K562 (cell line): ENCODE measurements around the gene PPARD. TPM values are rescaled to one million over a fixed set of nuclear protein-coding genes. Genes with fewer than 3 reads are reported as not detected.

ENCODE experiments used
- DPF2 ChIP-seq: fragments of 450-650 bp; IDR thresholded peaks from 2 replicates; pipeline ENCODE4 v1.6.1; 2016
- MYC ChIP-seq, 2 experiments: fragments of 250-450 bp in 1 of 2; sonication (Bioruptor Pico) in 1 of 2; IDR thresholded peaks; 2 replicates each; pipeline versions ENCODE4 v1.5.1 to v1.6.1; 2012 to 2021; ENCODE audit warnings: low read depth in 2 of 2, borderline replicate concordance in 1 of 2, improper control_type of control experiment in 1 of 2, low read length in 1 of 2, mild to moderate bottlenecking in 1 of 2, moderate library complexity in 1 of 2
- NFIC ChIP-seq: fragments of 450-650 bp; IDR thresholded peaks from 2 replicates; pipeline ENCODE4 v1.6.1; 2017; ENCODE audit warnings: mild to moderate bottlenecking, inconsistent platforms
- PML ChIP-seq: IDR thresholded peaks from 2 replicates; pipeline ENCODE4 v1.6.1; 2012; ENCODE audit warnings: low read length, inconsistent platforms
- SMAD4 ChIP-seq: fragments of 250-450 bp; sonication (Bioruptor Pico); conservative IDR thresholded peaks from 2 replicates; pipeline ENCODE4 v1.8.0; 2021; ENCODE audit warnings: inconsistent platforms, mild to moderate bottlenecking, moderate library complexity
- ZNF384 ChIP-seq: IDR thresholded peaks from 2 replicates; pipeline ENCODE4 v1.6.1; 2012; ENCODE audit warnings: low read depth, low read length, improper control_type of control experiment
- ZNF551 ChIP-seq: fragments of 250-450 bp; sonication (Bioruptor Pico); IDR thresholded peaks from 2 replicates; pipeline ENCODE4 v1.5.0; 2021; ENCODE audit warnings: mild to moderate bottlenecking, moderate library complexity
- polyA plus RNA-seq, 8 experiments: library from polyadenylated mRNA; depleted of rRNA in 4 of 8; stranded (reverse) in 5 of 8; unstranded in 3 of 8; fragments of >200 nt; fragmentation: Nextera tagmentation in 2 of 8; fragmentation: Illumina TruSeq in 1 of 8; extraction: Ambion mirVana in 2 of 8; extraction: Trizol in 1 of 8; gene quantifications; 2 replicates each; pipeline versions ENCODE4 v1.2.1 to v1.2.3, GENCODE V29; 2011 to 2014; ENCODE audit warnings: inconsistent platforms in 1 of 8, missing spikeins in 1 of 8
- total RNA-seq, 7 experiments: library from RNA; depleted of rRNA in 6 of 7; stranded (reverse); fragments of >200 nt in 6 of 7; fragmentation: Illumina TruSeq in 2 of 7; extraction: Trizol in 2 of 7; gene quantifications; 2 replicates each; pipeline versions ENCODE4 v1.2.1 to v1.2.3, GENCODE V29; 2011 to 2021; ENCODE audit warnings: low replicate concordance in 1 of 7
- TF ChIP-seq, protein P1 (sequence below): fragments of 450-650 bp; IDR thresholded peaks from 2 replicates; pipeline ENCODE4 v1.6.1; 2016; ENCODE audit warnings: borderline replicate concordance
- TF ChIP-seq, protein P2 (sequence below): fragments of 450-650 bp; IDR thresholded peaks from 2 replicates; pipeline ENCODE4 v1.6.1; 2017; ENCODE audit warnings: antibody characterized with exemption, mild to moderate bottlenecking
- TF ChIP-seq, protein P3 (sequence below), 2 experiments: fragments of 450-650 bp in 1 of 2; sonication (generic) in 1 of 2; formaldehyde crosslinking in 1 of 2; IDR thresholded peaks; 2 replicates each; pipeline versions ENCODE4 v1.7.1 to v1.9.0; 2016 to 2022; ENCODE audit warnings: inconsistent platforms in 1 of 2, mild to moderate bottlenecking in 1 of 2, missing genetic modification reagents in 1 of 2

PPARD gene
- total and polyA plus RNA-seq, 9 of the 15 experiments (the other 6 are each of a cell fraction or from before 2014, with no cell fraction given) = 0.14 to 13.2 (median 3.8) TPM

DNA sequence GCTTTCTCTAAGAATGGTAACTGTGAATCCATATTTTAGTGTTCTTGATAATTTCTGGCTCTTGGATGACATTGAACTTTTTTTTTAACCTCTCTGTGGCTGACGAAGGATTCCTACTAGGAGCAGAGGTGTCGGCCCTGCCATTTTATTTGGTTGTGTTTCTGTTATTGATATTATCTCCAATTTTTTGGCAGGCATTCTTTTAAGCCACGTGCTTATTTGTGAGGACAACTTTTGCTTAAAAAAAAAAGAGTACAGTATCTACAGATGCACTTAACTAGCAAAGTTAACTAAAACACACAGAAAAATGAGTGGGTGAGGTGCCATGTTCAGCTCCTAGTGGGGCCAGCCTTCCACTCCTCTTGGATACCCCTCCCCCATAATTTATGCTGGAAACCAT, 110.9 kb downstream of the PPARD start (continued):
- TF ChIP-seq, protein P1, sequence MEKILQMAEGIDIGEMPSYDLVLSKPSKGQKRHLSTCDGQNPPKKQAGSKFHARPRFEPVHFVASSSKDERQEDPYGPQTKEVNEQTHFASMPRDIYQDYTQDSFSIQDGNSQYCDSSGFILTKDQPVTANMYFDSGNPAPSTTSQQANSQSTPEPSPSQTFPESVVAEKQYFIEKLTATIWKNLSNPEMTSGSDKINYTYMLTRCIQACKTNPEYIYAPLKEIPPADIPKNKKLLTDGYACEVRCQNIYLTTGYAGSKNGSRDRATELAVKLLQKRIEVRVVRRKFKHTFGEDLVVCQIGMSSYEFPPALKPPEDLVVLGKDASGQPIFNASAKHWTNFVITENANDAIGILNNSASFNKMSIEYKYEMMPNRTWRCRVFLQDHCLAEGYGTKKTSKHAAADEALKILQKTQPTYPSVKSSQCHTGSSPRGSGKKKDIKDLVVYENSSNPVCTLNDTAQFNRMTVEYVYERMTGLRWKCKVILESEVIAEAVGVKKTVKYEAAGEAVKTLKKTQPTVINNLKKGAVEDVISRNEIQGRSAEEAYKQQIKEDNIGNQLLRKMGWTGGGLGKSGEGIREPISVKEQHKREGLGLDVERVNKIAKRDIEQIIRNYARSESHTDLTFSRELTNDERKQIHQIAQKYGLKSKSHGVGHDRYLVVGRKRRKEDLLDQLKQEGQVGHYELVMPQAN = 0 out of 2 replicates have a peak, but pooled peaks have one; percentile 9
- TF ChIP-seq ZNF551 (CRISPR knock-in tag) (no peak), SMAD4 (CRISPR knock-in tag) (no peak), MYC (IDR thresholded peaks at IDR 0.05; ENCODE audit: low read depth, low read length) (peak; percentile 66), MYC (CRISPR knock-in tag; IDR thresholded peaks at IDR 0.05; ENCODE audit: borderline replicate concordance, low read depth) (no peak), ZNF384 (peak; percentile 32; the same call in 1 of the 2 replicates), PML (0 out of 2 replicates have a peak, but pooled peaks have one; percentile 13), DPF2 (peak; percentile 36; the same call in 1 of the 2 replicates), NFIC (peak; percentile 64)
- TF ChIP-seq, protein P2, sequence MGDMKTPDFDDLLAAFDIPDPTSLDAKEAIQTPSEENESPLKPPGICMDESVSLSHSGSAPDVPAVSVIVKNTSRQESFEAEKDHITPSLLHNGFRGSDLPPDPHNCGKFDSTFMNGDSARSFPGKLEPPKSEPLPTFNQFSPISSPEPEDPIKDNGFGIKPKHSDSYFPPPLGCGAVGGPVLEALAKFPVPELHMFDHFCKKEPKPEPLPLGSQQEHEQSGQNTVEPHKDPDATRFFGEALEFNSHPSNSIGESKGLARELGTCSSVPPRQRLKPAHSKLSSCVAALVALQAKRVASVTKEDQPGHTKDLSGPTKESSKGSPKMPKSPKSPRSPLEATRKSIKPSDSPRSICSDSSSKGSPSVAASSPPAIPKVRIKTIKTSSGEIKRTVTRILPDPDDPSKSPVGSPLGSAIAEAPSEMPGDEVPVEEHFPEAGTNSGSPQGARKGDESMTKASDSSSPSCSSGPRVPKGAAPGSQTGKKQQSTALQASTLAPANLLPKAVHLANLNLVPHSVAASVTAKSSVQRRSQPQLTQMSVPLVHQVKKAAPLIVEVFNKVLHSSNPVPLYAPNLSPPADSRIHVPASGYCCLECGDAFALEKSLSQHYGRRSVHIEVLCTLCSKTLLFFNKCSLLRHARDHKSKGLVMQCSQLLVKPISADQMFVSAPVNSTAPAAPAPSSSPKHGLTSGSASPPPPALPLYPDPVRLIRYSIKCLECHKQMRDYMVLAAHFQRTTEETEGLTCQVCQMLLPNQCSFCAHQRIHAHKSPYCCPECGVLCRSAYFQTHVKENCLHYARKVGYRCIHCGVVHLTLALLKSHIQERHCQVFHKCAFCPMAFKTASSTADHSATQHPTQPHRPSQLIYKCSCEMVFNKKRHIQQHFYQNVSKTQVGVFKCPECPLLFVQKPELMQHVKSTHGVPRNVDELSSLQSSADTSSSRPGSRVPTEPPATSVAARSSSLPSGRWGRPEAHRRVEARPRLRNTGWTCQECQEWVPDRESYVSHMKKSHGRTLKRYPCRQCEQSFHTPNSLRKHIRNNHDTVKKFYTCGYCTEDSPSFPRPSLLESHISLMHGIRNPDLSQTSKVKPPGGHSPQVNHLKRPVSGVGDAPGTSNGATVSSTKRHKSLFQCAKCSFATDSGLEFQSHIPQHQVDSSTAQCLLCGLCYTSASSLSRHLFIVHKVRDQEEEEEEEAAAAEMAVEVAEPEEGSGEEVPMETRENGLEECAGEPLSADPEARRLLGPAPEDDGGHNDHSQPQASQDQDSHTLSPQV = peak; percentile 57; the same call in 1 of the 2 replicates
- TF ChIP-seq, protein P3, sequence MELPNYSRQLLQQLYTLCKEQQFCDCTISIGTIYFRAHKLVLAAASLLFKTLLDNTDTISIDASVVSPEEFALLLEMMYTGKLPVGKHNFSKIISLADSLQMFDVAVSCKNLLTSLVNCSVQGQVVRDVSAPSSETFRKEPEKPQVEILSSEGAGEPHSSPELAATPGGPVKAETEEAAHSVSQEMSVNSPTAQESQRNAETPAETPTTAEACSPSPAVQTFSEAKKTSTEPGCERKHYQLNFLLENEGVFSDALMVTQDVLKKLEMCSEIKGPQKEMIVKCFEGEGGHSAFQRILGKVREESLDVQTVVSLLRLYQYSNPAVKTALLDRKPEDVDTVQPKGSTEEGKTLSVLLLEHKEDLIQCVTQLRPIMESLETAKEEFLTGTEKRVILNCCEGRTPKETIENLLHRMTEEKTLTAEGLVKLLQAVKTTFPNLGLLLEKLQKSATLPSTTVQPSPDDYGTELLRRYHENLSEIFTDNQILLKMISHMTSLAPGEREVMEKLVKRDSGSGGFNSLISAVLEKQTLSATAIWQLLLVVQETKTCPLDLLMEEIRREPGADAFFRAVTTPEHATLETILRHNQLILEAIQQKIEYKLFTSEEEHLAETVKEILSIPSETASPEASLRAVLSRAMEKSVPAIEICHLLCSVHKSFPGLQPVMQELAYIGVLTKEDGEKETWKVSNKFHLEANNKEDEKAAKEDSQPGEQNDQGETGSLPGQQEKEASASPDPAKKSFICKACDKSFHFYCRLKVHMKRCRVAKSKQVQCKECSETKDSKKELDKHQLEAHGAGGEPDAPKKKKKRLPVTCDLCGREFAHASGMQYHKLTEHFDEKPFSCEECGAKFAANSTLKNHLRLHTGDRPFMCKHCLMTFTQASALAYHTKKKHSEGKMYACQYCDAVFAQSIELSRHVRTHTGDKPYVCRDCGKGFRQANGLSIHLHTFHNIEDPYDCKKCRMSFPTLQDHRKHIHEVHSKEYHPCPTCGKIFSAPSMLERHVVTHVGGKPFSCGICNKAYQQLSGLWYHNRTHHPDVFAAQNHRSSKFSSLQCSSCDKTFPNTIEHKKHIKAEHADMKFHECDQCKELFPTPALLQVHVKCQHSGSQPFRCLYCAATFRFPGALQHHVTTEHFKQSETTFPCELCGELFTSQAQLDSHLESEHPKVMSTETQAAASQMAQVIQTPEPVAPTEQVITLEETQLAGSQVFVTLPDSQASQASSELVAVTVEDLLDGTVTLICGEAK (IDR thresholded peaks at IDR 0.05) = 0 out of 2 replicates have a peak, but pooled peaks have one; percentile 42
- TF ChIP-seq, protein P3 (CRISPR knock-in tag; IDR thresholded peaks at IDR 0.05) = no peak
